GM19035 (cell line): ENCODE measurements around the gene EFNA3.

Source experiments
- ATAC-seq: cut with Tn5 transposase; IDR thresholded peaks from one replicate; pipeline ENCODE4 v1.9.1; 2021; ENCODE audit not compliant: unreplicated experiment

Gene EFNA3

GRCh38 chr1:155066777-155067176 is 11.9 kb upstream of the EFNA3 start:
- no peak for ATAC-seq

GRCh38 chr1:155068599-155068998 is 10.0 kb upstream of the EFNA3 start:
- no peak for ATAC-seq

- no peak for ATAC-seq
Measured at GRCh38 chr1:155069551-155070157, 9.0 kb upstream of the EFNA3 start.

- ATAC-seq, result no peak
Measured at GRCh38 chr1:155070158-155070621, 8.4 kb upstream of the EFNA3 start.

- ATAC-seq, result peak; percentile 67
Measured at GRCh38 chr1:155070721-155071569, 7.7 kb upstream of the EFNA3 start.

GRCh38 chr1:155071701-155072100 is 6.9 kb upstream of the EFNA3 start:
- no peak for ATAC-seq

- ATAC-seq, result no peak
Measured at GRCh38 chr1:155072531-155073289, 5.9 kb upstream of the EFNA3 start.

- ATAC-seq, result no peak
Measured at GRCh38 chr1:155073377-155074242, 5.0 kb upstream of the EFNA3 start.

- no peak for ATAC-seq
Measured at GRCh38 chr1:155075535-155075934, 3.1 kb upstream of the EFNA3 start.

GRCh38 chr1:155076371-155076770 is 2.3 kb upstream of the EFNA3 start:
- no peak for ATAC-seq

- ATAC-seq, result no peak
Measured at GRCh38 chr1:155077346-155077745, 1.3 kb upstream of the EFNA3 start.

GRCh38 chr1:155077758-155078445 is 735 bp upstream of the EFNA3 start:
- ATAC-seq, result no peak

- ATAC-seq, result no peak
Measured at GRCh38 chr1:155079210-155079486, 511 bp downstream of the EFNA3 start.

- ATAC-seq, result no peak
Measured at GRCh38 chr1:155079487-155080311, 1.1 kb downstream of the EFNA3 start.

- no peak for ATAC-seq
Measured at GRCh38 chr1:155080312-155081228, 1.9 kb downstream of the EFNA3 start.

- no peak for ATAC-seq
Measured at GRCh38 chr1:155081472-155082300, 3.0 kb downstream of the EFNA3 start.

GRCh38 chr1:155082301-155083051 is 3.8 kb downstream of the EFNA3 start:
- ATAC-seq, result no peak
